HG03565 (cell line): ENCODE data around the gene MINPP1.

Source experiments
- ATAC-seq: cut with Tn5 transposase; IDR thresholded peaks from one replicate; pipeline ENCODE4 v1.9.1; 2021; ENCODE audit warnings: mild to moderate bottlenecking, moderate library complexity; ENCODE audit not compliant: unreplicated experiment

The MINPP1 gene

DNA sequence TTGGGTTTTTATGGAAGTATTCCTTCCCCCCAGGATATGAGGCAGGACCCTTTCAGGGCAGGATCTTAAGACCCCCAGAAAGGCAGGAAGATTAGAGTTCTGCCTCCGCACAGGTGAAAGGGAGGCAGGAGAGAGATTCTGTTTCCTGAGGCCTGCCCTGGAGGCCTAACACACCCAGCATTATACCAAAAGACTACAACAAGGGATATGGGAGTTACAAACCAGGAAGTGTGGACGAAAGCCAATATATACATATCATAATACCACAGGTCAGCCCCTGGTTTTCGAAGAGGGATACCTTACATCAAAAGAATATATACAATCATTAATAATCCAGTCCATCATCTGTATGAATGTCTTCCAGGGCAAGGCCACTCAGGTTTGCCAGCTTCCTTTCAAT lies 14.2 kb downstream of the MINPP1 start:
- ATAC-seq: no peak

- ATAC-seq: no peak
Observed at GRCh38 chr10:87519582-87519981, 14.9 kb downstream of the MINPP1 start.

DNA sequence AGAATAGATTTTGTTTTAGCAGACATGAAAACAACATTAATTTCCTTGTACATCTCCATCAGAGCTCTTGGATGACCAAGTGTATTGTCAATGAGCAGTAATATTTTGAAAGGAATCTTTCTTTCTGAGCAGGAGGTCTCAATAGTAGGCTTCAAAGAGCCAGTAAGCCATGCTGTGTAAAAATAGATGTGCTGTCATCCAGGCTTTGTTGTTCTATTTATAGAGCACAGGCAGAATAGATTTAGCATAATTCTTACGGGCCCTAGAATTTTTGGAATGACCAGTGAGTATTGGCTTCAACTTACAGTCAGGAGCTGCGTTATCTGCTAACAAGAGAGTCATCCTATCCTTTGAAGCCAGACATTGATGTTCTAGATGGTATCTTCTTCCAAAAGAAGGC lies 19.0 kb downstream of the MINPP1 start:
- no peak for ATAC-seq

DNA sequence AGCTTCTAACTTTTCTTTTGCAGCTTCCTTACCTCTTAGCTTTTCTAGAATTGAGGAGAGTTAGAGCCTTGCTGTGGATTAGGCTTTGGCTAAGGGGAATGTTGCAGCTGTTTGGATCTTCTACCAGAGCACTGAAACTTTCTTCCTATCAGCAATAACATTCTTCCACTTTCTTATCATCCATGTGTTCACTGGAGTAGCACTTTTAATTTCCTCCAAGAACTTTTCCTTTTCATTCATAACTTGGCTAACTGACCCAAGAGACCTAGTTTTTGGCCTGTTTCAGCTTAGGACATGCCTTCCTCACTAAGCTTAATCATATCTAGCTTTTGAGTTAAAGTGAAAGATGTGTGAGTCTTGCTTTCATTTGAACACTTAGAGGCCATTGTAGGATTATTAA lies 19.6 kb downstream of the MINPP1 start:
- no peak for ATAC-seq

DNA sequence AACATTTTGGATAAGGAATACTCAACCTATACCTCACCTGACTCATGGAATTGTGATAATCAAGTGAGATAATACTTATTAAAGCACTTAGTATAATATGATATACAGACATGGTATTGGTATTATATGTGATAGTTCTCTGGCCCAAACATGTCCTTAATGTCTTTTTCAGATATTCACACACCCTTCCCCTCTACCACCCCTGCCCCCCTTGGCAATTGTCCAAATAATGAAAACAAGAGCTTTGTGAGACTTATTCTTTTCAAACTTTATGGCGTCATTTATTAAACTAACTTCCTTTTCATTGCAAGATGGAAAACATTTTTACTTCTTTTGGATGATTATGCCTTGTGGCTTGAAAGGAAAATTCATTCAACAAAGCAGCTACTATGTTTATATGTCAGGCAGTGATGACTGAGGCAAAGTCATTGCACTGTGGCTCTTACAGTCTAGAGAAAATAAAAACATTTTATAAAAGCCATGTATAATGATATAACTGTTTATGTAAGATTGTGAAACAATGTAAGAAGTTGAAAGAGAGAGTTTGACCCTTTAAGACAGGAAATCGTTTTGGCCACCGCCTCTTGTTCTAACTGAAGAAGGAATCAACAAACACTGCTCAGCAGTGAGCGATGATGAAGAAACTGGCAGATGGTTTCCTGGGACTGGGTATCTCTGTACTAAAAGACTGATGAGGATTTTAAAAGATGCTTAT lies 27.4 kb downstream of the MINPP1 start:
- ATAC-seq: no peak

GRCh38 chr10:87532696-87533095 lies 28.0 kb downstream of the MINPP1 start:
- no peak for ATAC-seq

- peak; percentile 56 for ATAC-seq
Observed at GRCh38 chr10:87534173-87534858, 29.6 kb downstream of the MINPP1 start.

- no peak for ATAC-seq
Observed at GRCh38 chr10:87538092-87539015, 33.7 kb downstream of the MINPP1 start.

DNA sequence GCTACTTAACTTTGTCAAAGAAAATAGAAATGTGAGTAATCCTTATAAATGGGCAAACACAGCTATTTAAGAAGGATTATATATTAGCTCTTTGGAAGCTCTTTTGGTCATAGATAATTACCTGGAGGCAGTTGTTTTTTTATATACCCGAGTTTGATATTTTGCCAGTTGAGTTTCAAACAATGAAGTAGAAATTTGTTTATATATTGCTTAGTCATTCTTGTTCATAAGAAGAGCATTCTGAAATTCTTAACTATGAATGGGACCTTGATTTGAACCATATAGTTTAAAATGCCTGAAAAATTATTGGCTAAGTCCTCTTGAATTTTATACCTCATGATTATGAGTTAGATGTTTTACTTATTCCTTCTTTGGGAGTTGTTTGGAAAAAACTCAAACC lies 36.4 kb downstream of the MINPP1 start:
- no peak for ATAC-seq

GRCh38 chr10:87544721-87545120 lies 40.0 kb downstream of the MINPP1 start:
- no peak for ATAC-seq

GRCh38 chr10:87545783-87546182 lies 41.1 kb downstream of the MINPP1 start:
- no peak for ATAC-seq

- ATAC-seq: no peak
Observed at GRCh38 chr10:87546210-87546609, 41.5 kb downstream of the MINPP1 start.

GRCh38 chr10:87546971-87547413 lies 42.3 kb downstream of the MINPP1 start:
- no peak for ATAC-seq

- no peak for ATAC-seq
Observed at GRCh38 chr10:87547734-87548311, 43.1 kb downstream of the MINPP1 start.

GRCh38 chr10:87550741-87551140 lies 46.0 kb downstream of the MINPP1 start:
- ATAC-seq: no peak

DNA sequence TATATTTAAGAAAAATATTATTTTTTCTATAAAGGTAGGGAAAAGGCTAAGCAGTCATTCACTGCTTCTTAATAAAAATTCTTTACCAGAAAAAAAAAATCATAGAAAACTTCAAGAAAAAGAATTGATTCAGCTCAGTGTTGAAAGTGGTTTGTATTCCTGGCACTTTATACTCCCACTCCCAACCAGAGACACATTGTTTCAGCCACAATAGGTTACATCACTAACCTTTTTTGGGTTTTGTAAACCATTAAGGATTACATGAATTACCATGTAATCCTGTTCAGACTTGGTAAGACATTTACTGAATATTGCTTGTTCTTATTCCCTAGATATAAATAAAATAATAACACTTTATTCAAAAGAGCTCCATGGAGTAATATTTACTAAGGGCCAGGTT lies 46.6 kb downstream of the MINPP1 start:
- ATAC-seq: no peak

- no peak for ATAC-seq
Observed at GRCh38 chr10:87552248-87552929, 47.7 kb downstream of the MINPP1 start.

DNA sequence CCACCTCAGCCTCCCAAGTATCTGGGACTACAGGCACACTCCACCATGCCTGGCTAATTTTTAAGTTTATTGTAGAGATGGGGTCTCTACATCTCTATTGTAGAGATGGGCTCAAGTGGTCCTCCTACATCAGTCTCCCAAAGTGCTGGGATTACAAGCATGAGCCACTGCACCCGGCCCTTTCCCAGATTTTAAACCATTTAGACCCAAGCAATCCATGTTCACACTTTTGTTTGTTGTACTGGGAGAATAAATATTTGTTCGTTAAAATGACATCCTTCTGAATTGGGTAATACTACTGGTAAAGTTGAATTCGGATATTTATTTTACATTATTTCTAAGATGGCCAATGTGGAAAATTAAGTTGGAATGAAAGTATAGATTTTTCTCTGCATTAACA lies 52.7 kb downstream of the MINPP1 start:
- ATAC-seq: no peak

DNA sequence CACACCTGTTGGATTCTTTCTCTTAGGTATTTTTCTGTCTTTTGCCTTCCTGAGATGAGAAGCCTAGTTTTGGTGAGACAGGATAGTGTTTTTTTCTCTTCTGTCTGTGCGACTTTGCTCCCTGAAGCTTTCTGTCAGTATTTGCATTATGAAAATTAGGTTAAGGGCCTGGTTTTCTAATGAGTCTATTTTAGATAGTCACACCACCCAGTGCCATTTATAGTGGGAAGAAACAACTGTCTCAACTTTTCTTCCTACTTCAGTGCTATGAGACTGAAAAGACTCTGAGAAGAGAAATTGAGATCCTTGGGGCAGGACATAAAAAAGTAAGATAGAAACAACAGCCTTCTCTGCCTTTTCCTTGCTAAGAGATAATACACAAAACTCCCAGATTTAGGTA lies 53.6 kb downstream of the MINPP1 start:
- ATAC-seq: no peak

GRCh38 chr10:87559392-87559791 lies 54.7 kb downstream of the MINPP1 start:
- ATAC-seq: no peak
